ENCODE data around the gene CD38. TPM values are rescaled to one million over a fixed set of nuclear protein-coding genes. Genes with fewer than 3 reads are reported as not detected.
"Not testable (repeated sequence)": the region's sequence is repeated elsewhere in the genome, so short reads cannot be mapped to it uniquely, and the experiment has no call there.

Gene CD38
- total RNA-seq: 9.4 and 22.0 TPM in 2 replicates

DNA sequence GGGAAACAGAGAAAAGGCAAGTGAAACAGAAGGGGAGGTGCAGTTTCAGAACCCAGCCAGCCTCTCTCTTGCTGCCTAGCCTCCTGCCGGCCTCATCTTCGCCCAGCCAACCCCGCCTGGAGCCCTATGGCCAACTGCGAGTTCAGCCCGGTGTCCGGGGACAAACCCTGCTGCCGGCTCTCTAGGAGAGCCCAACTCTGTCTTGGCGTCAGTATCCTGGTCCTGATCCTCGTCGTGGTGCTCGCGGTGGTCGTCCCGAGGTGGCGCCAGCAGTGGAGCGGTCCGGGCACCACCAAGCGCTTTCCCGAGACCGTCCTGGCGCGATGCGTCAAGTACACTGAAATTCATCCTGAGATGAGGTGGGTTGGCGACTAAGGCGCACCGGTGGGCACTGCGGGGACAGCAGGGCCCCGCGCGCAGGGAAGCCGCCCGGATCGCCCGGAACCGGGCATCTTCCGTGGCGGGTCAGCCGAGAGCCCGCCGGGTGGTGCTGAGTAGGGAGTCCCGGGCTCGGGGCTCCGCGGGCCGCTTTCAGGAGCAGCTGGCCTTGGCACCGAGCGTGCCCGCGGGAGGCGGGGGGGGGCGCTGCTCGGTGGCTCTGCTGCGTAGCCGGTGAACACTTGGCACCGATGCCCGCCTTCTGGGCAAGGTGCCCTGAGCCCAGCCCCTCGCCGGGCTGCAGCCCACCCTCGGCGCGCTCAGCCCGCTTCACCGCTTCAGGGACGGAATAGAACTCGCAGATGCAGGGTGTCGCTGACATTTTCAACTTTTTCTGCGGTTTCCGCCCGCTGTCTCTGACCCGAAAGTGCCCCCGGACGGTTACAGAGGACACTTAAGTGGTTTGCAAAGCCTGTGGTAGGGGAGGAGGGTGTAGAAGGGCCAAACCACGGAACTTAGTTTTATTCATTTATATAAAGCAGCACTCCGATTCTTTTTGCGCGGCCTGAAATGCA is at the start of gene CD38:
Gene CD38 (plus strand): TSS at position 40 of the 953 bp plus-strand sequence. CDS start 87 bp downstream, at position 127.
- DNase-seq: peak; percentile 16

GRCh38 chr4:15729910-15730533 is 48.1 kb upstream of the CD38 start:
- DNase-seq: peak; percentile 68

GRCh38 chr4:15733061-15733460 is 45.1 kb upstream of the CD38 start:
- not testable (repeated sequence) for DNase-seq

DNA sequence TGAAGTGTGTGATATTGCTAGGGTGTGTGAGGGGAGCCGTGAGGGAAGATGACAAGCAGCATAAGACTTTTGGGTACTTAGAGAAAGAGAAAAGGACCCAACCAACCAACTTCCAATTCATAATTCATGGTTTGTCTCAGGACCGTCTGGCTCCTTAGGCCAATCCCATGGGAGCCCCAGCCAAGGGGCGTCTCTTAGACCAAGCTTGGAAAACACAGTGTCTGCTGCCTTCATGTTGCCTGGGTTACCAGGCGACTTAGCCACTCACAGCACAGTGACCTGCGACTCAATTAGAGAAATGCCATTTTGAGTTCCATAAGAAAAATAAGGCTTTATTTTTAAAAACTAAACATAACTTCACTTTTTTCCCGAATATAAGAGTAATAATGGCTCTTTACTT is 42.6 kb upstream of the CD38 start:
- no peak for DNase-seq

DNA sequence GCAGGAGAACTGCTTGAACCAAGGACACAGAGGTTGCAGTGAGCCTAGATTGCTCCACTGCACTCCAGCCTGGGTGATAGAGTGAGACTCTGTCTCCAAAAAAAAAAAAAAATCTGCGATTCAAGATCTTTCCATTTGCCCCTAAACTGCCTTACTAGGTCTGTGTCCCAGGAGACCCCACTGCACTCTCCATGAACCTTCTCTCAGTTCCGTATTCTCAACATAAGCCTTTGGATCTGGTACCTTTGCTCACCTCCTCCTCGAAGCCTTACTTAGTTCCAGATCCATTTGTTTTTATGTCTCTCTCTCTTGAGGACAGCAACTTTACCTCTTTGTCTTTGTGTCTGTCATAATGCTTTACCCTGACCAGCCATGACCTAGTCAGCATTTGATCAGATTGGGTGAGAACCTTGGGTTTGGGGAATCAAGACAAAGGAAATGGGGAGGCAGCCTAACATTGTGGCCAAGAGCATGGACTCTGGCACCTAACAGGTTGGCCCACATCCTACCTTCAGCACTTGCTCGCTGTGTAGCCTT is 41.5 kb upstream of the CD38 start:
- DNase-seq: no peak

DNA sequence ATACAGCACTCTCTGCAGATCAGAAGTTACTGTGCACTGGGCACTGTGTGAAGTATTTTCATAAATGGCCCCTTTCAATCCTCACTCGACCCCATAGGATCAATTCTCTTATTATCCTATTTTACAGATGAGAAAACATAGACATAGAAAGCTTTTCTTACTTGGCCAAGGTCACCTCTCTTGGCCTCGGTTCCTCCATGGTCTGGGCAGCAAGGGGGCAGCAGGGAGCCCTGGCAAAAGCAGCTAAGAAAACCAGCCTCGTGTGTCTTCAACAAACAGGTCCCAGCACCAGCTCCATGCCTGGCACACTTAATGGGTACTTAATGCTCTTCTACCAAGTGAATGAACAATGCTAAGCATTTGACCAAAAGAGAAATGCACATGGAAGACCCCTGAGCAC is 40.9 kb upstream of the CD38 start:
- no peak for DNase-seq

- DNase-seq: no peak
Observed at GRCh38 chr4:15738877-15739276, 39.3 kb upstream of the CD38 start.

DNA sequence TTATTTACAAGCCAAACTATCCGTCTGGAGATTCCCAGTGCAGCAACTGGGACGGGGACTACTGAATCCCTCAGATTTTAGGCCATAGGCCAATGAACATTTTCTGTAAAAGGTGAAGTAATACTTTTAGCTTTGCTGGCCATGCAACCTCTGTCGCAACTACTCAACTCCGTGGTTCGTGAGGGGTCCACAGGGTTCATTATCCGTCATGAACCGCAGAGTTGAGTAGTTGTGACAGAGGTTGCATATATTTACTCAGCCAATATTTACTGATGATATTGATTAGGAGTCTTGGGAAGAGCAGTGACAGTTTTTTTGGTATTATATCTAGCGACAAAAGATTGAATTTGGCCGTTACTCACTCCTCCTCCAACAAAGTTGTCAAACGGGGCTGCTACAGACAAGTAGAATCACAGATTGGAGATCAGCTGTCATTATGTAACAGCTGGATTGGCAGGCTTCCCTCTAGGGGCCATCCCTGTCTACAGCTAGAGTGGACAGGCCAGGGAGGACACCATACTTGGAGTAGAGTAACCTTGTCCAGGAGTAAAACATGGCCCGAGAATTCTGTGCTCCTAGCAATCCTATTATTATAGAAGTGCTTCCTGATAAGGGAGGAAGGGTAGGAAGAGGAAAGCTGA is 37.2 kb upstream of the CD38 start:
- DNase-seq: no peak

DNA sequence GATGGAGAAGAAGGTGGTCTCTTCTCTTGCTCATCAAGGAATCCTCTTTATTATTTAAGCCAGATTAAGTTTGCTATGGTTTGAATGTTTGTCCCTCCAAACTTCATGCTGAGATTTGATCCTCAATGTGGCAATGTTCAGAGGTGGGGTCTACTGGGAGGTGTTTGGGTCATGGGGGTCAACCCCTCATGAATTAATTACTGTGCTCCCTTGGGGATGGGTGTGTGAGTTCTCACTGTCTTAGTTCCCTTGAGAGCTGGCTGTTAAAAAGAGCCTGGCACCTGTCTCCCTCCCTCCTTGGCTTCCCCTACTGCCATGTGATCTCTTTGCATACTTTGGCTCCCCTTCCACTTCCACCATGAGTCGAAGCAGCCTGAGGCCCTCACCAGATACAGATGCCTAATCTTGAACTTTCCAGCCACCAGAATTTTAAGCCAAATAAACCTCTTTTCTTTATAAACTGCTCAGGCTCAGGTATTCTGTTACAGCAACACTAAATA is 36.0 kb upstream of the CD38 start:
- no peak for DNase-seq

DNA sequence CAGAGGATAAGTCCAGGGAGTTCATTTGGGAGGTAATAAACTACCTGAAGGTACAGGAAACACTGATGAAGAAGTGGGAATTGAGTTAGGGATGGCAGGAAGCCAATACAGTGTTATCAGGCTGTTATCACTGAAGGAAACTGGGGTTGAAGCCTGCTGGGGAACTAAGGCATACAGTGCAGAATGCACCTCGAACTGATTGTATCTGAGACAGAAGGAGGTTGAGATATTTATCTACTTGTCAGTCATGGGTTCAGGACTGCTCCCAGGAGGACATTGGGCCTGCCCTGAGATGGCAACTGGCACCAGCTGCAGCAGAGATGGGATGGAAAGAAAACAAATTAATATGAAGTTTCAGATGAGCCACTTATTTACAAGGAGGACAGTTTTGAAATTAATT is 35.5 kb upstream of the CD38 start:
- no peak for DNase-seq

GRCh38 chr4:15744016-15744545 is 34.0 kb upstream of the CD38 start:
- no peak for DNase-seq

- DNase-seq: no peak
Observed at GRCh38 chr4:15746110-15746509, 32.0 kb upstream of the CD38 start.

DNA sequence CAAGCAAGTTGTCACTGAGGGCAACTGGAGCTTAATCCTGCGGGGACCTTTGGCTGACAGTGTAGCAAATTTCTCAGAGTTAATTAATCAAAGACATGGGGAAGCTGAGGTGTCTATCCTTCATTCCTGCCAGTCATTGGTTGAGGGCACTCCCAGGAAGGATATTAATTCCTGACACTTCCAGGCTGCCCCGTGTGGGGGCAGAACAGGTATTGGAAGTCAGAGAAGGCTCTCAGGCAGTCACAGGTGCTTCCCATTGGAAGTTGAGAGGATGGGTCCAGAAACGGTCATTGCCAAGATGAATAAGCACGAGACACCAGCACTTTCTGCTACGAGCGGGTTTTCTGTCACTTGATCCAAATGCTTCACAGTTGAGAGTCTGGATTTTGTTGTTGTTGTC is 29.1 kb upstream of the CD38 start:
- DNase-seq: no peak

DNA sequence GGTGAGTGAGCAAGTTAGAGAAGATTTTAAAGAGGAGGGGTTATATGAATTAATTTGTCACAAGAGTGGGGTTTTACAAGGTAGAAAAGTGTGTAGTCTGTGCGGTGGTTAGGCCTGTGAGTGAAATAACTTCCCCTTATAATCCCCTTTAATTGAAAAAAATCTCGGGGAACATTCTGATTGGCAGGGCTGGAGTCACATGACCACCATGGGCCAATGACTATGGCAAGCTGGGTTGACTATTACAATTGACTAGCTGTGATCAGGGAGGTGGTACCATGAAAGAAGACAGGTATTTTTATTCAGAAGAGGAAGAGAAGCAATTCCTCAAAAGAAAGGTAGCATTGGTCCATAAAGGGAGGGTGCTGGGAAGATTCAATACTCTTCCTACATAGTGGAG is 27.0 kb upstream of the CD38 start:
- no peak for DNase-seq

DNA sequence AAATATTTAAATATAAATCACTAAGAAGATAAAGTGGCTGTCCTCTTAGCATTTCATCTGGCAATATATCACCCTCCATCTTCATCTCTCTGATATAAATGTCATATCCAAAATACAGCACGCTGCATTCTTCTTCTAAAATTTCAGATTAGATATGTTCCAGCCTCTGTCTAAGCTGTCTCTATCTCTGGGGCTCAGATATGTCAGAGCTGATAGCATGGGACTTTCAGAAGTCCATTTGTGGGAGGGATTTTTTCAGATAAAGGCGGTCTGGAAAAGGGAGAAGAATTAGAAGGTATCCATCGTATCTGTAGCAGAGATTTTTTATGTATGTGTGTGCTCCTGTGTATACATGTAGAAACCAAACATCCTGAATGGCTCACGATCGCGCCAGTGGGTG is 25.0 kb upstream of the CD38 start:
- no peak for DNase-seq

- DNase-seq: peak; percentile 85
Observed at GRCh38 chr4:15753786-15754185, 24.3 kb upstream of the CD38 start.

- peak; percentile 79 for DNase-seq
Observed at GRCh38 chr4:15754323-15754722, 23.8 kb upstream of the CD38 start.

DNA sequence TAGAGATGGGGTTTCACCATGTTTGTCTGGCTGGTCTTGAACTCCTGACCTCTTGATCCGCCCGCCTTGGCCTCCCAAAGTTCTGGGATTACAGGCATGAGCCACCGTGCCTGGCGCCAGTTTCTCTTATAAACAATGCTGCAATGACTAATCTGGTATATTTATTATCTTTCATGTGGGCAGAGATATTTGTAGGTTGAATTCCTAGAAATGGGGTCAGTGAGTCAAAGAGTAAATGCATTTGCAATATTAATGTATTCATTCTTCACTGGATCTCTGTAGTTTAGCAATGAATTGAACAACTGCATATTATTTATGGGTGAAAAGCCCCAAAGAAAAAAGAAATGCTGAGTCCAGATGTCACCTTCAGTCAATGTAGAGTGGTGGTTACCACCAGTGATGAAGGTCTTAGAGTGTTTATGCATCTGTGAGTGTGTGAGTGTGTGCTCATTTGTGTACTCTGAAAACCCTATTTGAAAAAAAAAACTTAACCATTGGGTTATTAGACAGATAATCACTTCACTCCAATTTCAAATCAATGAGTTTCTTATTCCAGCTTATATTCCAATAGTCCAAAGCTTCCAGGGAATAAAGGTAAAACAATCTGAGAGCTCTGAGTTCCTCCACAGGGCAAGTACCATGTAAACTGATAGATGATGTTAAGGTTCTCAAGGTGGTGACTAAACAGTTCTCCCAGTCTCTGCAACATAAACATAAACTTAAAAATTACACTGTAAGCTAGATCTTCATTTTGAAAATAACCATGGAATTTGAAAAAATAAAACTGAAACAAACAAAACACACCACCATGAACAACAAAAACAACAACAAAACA is 22.6 kb upstream of the CD38 start:
- peak; percentile 28 for DNase-seq

DNA sequence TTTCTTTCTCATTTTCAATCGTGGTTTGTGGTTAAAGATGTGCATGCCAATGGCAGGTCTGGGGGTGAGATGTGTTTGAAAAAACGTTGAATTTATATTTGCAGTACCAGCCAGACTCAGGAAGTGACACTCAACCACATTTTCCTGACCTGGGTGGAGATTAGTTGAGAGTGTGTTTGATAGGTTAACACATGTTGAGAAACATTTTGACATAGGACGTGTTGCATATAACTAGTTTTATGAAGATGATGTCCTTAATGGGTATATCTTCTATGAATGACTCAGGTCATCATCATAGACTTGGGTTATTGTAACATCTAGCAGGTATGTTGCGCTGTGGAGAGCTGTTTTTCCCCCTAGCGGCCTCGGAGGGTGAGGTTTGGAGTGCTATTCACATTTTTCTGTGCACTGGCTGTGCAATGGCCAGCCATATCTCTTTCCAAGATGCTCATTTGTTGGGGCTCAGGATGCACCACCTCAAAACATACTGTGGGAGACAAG is 21.7 kb upstream of the CD38 start:
- DNase-seq: peak; percentile 10

- no peak for DNase-seq
Observed at GRCh38 chr4:15757054-15757453, 21.1 kb upstream of the CD38 start.

DNA sequence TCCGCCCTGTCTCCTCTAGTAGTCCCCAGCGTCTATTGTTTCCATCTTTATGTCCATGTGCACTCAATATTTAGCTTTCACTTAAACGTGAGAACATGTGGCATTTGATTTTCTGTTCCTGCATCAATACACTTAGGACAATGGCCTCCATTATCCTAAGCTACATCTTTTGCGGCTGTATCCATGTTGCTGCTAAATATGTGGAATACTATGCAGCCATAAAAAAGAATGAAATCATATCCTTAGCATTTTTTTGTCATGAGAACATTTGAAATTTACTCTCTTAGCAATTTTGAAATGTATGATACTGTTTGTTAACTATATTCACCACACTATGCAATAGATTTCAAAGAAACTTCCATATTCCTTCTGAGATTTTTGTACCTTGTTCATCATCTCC is 19.8 kb upstream of the CD38 start:
- DNase-seq: no peak

GRCh38 chr4:15762460-15762859 is 15.7 kb upstream of the CD38 start:
- DNase-seq: not testable (repeated sequence)
